Aortic smooth muscle cell (primary cell): ENCODE results near the gene NECTIN4. TPM values are rescaled to one million over a fixed set of nuclear protein-coding genes. Genes with fewer than 3 reads are reported as not detected.

Experiments
- total RNA-seq: library from RNA; depleted of rRNA; stranded (reverse); fragments of >200 nt; gene quantifications from 2 replicates; pipeline ENCODE4 v1.2.3, GENCODE V29; 2014

Gene NECTIN4
- total RNA-seq, result 0.13 TPM in 1 of 2 replicates, not detected in the other

DNA sequence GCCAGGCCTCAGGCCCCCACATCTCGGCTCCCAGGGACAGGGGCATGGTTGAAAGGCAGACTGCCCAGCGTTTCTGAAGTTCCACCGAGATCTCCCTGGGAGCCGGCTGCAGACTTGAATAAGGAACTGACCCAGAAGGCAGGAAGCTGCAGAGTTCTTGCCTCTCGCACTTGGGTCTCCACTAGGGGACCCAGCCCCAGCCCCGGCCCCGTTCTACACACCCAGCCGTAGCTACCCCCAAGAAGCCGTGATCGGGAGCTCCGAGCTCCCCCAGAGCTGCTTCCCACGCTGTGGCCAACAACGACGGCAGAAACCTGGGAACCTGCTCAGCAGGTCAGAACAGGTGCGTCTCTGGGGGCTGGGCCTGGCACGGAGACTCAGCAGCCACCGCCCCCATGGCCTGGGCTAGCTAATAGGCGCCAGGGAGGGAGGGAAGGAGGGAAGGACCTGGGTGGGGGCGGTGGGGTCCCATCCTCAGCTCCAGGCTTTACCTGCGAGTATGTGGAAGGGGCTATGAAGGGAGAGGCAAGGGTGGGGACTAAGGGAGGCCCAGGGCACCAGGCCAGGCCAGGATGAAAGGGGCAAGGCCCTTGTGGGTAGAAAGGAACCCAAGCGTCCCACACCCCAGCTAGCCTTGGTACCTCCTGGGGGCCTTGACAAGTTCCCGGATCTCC, at the start of gene NECTIN4:
Gene NECTIN4, minus strand, starts transcription at position 308 of the 674 bp plus-strand sequence. Its CDS starts 262 bp downstream, at position 46.

DNA sequence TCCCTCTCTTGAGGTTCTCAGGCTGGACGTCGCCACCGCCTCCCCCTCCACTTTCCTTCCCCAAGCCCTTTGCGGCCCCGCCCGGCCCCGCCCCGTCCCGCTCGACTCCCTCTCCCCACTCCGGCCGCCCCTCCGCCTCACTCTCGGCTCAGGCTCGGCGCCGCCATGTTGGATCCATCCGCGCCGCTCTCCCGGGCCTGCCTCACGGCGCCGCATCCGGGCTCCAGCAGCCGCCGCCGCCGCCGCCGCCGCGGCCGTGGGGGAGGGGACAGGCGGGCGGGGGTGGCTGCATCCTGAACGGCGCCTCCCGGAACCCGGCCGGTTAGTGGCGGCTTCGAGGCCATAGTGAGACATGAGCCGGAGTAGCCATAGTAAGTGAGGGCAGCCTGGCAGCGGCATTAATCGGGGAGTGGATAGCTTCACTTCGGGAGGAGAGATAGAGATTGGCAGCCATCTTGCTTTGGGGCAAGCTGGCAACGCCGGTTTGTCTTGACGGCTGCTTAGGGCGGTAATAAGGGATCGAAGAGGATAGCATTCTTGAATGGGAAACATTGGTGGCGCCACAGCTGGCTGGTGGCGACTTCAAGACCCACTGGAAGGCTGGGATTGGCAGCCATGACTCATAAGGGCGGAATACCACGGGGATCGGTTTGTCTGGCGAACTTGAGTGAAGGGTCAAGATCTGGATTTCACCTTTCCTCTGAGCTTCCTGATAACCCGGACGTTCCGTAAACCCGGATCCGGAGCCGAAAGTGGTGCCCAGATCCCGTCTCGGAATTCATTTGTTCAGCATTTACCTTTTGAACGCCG, 43.3 kb upstream of the NECTIN4 start, which contains the start of gene DEDD:
Gene DEDD, minus strand, starts transcription at position 258 of the 810 bp plus-strand sequence. CDS start 8,205 bp downstream, outside the sequence.

DNA sequence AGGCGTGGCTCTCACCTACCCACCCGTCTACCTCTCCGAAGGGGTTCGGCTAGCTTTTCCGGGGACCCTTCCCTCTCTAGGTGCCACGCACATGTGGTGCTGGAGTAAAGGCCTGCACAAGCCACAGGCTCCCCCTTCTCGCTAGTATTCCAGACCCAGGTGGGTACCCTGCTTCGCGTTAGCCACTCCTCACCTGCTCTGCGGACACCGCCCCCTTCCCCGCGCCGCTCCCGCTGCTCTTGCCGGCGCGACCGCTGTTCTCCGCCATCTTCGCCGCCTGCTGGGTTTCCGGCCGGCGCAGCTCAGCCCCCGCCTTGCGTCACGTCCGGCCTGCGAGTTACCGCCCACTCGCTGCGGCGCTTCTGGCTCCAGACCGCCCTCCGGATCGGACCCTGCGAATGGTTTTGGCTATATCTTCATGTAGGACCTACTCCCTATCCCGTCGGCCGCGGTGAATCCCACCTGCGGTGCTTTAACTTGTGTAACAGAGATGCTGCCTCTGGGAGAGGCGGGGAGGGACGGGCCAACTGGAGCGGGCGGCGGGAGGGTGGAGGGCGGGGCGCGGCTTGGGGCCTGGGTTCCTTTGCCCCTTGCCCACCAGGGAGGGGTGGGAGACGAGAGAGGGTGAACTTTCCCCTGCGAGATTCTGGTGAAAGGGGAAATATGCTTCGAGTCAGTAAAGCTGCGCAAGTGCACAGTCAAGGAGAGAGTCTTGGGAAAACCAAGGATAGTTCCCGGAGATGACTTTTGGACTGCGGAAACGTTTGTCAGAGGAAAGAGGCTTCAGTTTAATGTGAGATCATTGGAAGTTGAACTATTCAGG, 28.6 kb upstream of the NECTIN4 start, which contains the start of the genes NIT1 and PFDN2:
Gene NIT1, plus strand, starts transcription at position 347 of the 823 bp plus-strand sequence. Its CDS starts 72 bp downstream, at position 419.
Gene PFDN2, minus strand, starts transcription at position 279 of the 823 bp plus-strand sequence. Its CDS starts 11 bp downstream, at position 268.

DNA sequence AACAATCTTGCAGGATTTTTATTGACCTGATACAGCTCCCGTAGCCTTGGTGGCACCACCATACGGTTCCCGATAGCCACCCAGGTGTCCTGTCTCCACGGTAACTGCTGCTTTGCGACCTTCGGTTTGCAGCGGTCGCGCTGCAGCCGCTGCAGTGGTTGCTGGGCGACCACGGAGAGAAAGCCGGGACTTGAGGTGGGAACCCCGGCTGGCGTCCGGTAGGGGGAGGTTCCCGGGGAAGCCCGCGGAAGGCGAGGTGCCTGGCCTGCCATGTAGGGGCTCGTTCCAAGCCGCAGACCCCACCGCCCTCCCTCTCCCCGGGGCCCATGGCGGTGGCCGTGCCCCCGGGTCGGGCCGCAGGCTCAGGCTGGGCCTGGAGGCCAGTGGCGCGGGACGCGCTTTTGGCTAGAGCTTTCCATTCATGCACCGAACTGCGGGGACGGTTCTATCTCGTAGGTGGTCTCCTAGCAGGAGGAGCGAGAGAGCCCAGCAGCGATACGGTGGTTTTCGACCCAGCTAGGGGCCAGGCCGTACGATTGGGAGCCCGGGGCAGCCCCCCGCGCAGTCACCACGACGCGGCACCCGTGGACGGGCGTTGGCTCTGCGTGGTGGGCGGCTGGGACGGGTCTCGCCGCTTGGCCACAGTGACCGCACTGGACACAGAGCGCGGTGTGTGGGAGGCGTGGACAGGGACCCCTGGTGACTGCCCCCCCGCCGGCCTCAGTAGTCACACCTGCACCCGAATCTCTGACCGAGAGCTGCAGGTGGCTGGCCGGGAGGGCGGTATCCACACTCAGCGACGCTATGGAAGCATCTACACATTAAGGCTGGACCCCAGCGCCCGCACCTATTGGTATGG, 9.1 kb upstream of the NECTIN4 start, which contains the start of gene KLHDC9:
Gene KLHDC9, plus strand, starts transcription at position 152 of the 859 bp plus-strand sequence. Its CDS starts 175 bp downstream, at position 327.

DNA sequence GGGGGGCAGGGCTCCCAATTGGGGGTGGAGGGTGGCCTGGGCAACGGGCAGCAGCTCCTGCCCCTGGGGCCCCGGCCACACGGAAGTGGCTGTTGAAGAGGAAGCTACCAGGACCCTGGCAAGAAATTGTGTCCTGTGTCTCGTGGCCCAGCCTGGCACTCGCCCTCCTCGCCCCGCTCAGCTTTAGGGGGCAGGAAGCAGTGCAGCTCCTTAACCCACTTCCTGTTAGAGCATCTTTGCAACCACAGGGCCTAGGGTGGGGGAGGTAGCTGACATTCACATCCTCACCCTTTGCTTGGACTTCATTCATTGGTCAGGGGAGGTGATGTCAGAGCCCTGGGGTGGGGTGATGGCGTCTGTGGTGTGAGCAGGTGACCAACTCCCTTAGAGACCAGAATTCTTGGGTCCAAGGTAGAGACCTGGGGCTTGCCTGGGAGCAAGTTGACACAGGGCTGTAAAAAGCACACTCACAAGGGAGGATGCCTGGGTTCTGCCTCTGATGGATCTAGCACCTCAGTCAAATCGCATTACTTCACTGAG, 19.6 kb downstream of the NECTIN4 start, which contains the start of gene ARHGAP30:
Gene ARHGAP30, minus strand, starts transcription at position 161 of the 540 bp plus-strand sequence. CDS start 267 bp downstream, outside the sequence.

DNA sequence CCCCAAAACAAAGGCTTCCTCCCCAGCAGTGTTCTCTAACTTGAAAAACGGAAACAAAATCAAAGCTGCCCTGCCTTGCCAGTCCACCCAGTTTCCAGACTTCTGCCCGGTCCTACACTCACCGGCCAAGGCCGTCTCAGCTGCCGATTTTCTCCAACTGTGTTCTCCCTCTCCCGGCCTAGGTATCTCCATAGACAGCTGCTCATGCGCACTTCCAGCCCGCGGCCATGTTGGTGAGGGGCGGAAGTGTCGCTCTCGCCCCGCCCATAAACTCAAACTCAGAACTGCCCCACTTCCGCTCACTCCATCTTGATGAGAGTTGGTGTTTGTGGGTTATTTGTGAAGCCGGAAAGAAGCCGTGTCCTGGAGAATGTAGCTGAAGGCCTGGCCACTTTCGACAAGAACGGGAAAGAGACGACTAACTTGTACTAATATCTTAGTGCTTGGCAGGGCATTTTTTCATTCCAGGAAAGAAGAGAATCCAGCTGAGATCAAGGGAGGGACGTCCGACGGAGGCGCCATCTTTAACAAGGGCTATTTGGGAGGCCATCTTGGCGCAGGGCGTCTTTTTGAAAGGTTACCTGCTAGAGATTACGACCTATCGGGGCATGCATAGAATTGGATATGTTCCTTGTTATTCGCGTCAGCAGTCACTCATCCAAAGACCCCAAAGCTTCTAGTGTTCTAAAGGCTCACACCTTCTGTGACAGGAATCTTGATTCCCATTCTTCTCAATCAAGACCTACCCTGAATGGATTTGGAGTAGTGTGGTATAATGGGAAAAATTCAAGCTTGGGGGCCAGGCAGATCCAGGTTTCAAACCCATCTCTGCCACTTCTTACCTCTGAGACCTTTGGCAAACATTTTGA, 43.4 kb downstream of the NECTIN4 start, which contains the start of gene USF1:
Gene USF1, minus strand, starts transcription at position 242 of the 869 bp plus-strand sequence. CDS start 2,702 bp downstream, outside the sequence.

DNA sequence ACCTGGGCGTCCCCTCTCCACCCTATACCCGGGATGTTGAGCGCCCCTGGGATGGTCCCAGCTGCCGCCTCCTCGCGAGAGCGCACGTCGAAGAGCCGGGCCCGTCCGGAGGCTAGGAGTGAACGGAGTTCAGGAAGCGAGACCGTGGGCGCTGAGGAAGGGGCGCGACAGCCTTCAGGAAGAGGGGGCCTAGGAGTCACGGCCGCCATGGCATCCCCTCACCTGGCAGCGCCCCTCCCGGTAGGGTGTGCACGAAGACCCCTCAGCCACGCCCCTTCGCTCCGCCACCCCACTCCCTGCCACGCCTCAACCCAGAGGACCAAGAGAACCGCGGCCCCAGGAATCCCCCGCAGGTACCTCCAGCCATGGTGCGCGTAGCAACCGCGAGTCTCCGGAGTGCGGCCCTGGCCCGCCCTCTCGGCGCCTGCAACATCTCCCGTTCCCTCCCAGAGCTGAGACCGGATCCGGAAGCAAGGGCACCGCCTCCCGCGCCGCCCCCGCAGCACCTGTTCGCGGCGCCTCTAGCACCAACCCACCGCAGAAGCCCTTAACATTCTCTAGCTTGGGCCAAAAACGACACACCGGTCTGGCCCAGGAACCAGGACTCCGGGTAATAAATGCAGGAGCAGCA, 50.7 kb downstream of the NECTIN4 start, which contains the start of gene TSTD1:
Gene TSTD1, minus strand, starts transcription at position 442 of the 631 bp plus-strand sequence. Its CDS starts 75 bp downstream, at position 367.

Other genes with a start within 250 kb of the NECTIN4 start
- not detected in 2 replicates for gene CD244, start 226.7 kb downstream of the NECTIN4 start, total RNA-seq
- gene ITLN1, start 204.4 kb downstream of the NECTIN4 start, total RNA-seq, result not detected in 2 replicates
- not detected in 2 replicates for gene ITLN2, start 134.7 kb downstream of the NECTIN4 start, total RNA-seq
- gene F11R, start 68.4 kb downstream of the NECTIN4 start, total RNA-seq, result 4.2 and 11.6 TPM in 2 replicates
- 12.3 and 26.7 TPM in 2 replicates for gene TSTD1, start 50.6 kb downstream of the NECTIN4 start, total RNA-seq
- gene USF1, start 43.6 kb downstream of the NECTIN4 start, total RNA-seq, result 73.6 and 80.6 TPM in 2 replicates
- gene ARHGAP30, start 19.7 kb downstream of the NECTIN4 start, total RNA-seq, result under 0.01 TPM in 1 of 2 replicates, not detected in the other
- gene KLHDC9, start 8.8 kb upstream of the NECTIN4 start, total RNA-seq, result 1.8 and 3.5 TPM in 2 replicates
- gene PFDN2, start 28.5 kb upstream of the NECTIN4 start, total RNA-seq, result 37.0 and 64.9 TPM in 2 replicates
- 20.6 and 23.5 TPM in 2 replicates for gene NIT1, start 28.5 kb upstream of the NECTIN4 start, total RNA-seq
- gene DEDD, start 43.1 kb upstream of the NECTIN4 start, total RNA-seq, result 21.8 and 23.8 TPM in 2 replicates
- 129 and 141 TPM in 2 replicates for gene UFC1, start 64.4 kb upstream of the NECTIN4 start, total RNA-seq
- 5.3 and 5.5 TPM in 2 replicates for gene USP21, start 69.9 kb upstream of the NECTIN4 start, total RNA-seq
- gene PPOX, start 76.9 kb upstream of the NECTIN4 start, total RNA-seq, result 11.0 and 13.1 TPM in 2 replicates
- gene B4GALT3, start 87.9 kb upstream of the NECTIN4 start, total RNA-seq, result 12.0 and 12.7 TPM in 2 replicates
- 4.2 and 7.5 TPM in 2 replicates for gene ADAMTS4, start 109.5 kb upstream of the NECTIN4 start, total RNA-seq
- gene NDUFS2, start 112.8 kb upstream of the NECTIN4 start, total RNA-seq, result 146 and 150 TPM in 2 replicates
- not detected in 2 replicates for gene FCER1G, start 125.7 kb upstream of the NECTIN4 start, total RNA-seq
- gene APOA2, start 134.1 kb upstream of the NECTIN4 start, total RNA-seq, result not detected in 2 replicates
- gene TOMM40L, start 136.5 kb upstream of the NECTIN4 start, total RNA-seq, result 9.1 and 9.6 TPM in 2 replicates
- not detected in 2 replicates for gene NR1I3, start 148.6 kb upstream of the NECTIN4 start, total RNA-seq
- gene PCP4L1, start 169.2 kb upstream of the NECTIN4 start, total RNA-seq, result not detected in 2 replicates
- gene MPZ, start 220.4 kb upstream of the NECTIN4 start, total RNA-seq, result 1.6 and 1.7 TPM in 2 replicates
- gene SDHC, start 224.8 kb upstream of the NECTIN4 start, total RNA-seq, result 18.9 and 24.4 TPM in 2 replicates